Skeletal muscle satellite cell (primary cell): ENCODE results near the gene ACTG1.

Experiments
- H3K27me3 ChIP-seq: 2 replicates; pipeline ENCODE4 v1.7.0; 2013; ENCODE audit warnings: low read length; ENCODE audit not compliant: control insufficient read depth, insufficient read depth
- H3K36me3 ChIP-seq: 2 replicates; pipeline ENCODE4 v1.7.0; 2013; ENCODE audit warnings: mild to moderate bottlenecking, control low read depth, low read length; ENCODE audit not compliant: insufficient read depth
- H3K4me1 ChIP-seq: 2 replicates; pipeline ENCODE4 v1.7.0; 2013; ENCODE audit warnings: low read length; ENCODE audit not compliant: control insufficient read depth, insufficient read depth
- H3K4me2 ChIP-seq: 2 replicates; pipeline ENCODE4 v1.7.0; 2013; ENCODE audit warnings: mild to moderate bottlenecking, low read length
- H3K4me3 ChIP-seq: 2 replicates; pipeline ENCODE4 v1.7.0; 2013; ENCODE audit warnings: low read length
- H3K9ac ChIP-seq: 2 replicates; pipeline ENCODE4 v1.7.0; 2013; ENCODE audit warnings: mild to moderate bottlenecking, low read depth, low read length, moderate library complexity
- H3K9me3 ChIP-seq: replicated peaks from 2 replicates; pipeline ENCODE4 v1.7.0; 2013; ENCODE audit warnings: mild to moderate bottlenecking, control low read depth, low read length

ACTG1 gene

GRCh38 chr17:81460856-81461460, 51.6 kb downstream of the ACTG1 start:
- Histone ChIP-seq H3K9ac (no peak overlapping the region), H3K4me1 (no peaks in the 10 kb centered on the region), H3K9me3 (no peaks in the 10 kb centered on the region), H3K4me2 (no peak overlapping the region), H3K27me3 (no peaks in the 10 kb centered on the region), H3K36me3 (peaks cover 4% of the 10 kb centered on the region), H3K4me3 (no peak overlapping the region)
